HG02938 (cell line): ENCODE results near the gene RRH.

Experiments used
- ATAC-seq: cut with Tn5 transposase; IDR thresholded peaks from one replicate; pipeline ENCODE4 v1.9.1; 2021; ENCODE audit warnings: mild to moderate bottlenecking, moderate library complexity; ENCODE audit not compliant: unreplicated experiment

The RRH gene

GRCh38 chr4:109879636-109880314 is 52.0 kb downstream of the RRH start:
- ATAC-seq: no peak

- no peak for ATAC-seq
Measured at GRCh38 chr4:109886303-109886702, 58.5 kb downstream of the RRH start.

GRCh38 chr4:109887071-109887470 is 59.3 kb downstream of the RRH start:
- ATAC-seq: no peak

- ATAC-seq: no peak
Measured at GRCh38 chr4:109890076-109890475, 62.3 kb downstream of the RRH start.
